KG1 (cell line): ENCODE measurements around the gene ABCA3.
A peak's percentile ranks its signal among the peaks of the same experiment; 100 is the strongest.
"Not testable (repeated sequence)": the region's sequence is repeated elsewhere in the genome, so short reads cannot be mapped to it uniquely, and the experiment has no call there.

Experiments
- DNase-seq: peaks from one replicate; lab custom pipeline; 2025; lab: John Stamatoyannopoulos, UW

The ABCA3 gene

DNA sequence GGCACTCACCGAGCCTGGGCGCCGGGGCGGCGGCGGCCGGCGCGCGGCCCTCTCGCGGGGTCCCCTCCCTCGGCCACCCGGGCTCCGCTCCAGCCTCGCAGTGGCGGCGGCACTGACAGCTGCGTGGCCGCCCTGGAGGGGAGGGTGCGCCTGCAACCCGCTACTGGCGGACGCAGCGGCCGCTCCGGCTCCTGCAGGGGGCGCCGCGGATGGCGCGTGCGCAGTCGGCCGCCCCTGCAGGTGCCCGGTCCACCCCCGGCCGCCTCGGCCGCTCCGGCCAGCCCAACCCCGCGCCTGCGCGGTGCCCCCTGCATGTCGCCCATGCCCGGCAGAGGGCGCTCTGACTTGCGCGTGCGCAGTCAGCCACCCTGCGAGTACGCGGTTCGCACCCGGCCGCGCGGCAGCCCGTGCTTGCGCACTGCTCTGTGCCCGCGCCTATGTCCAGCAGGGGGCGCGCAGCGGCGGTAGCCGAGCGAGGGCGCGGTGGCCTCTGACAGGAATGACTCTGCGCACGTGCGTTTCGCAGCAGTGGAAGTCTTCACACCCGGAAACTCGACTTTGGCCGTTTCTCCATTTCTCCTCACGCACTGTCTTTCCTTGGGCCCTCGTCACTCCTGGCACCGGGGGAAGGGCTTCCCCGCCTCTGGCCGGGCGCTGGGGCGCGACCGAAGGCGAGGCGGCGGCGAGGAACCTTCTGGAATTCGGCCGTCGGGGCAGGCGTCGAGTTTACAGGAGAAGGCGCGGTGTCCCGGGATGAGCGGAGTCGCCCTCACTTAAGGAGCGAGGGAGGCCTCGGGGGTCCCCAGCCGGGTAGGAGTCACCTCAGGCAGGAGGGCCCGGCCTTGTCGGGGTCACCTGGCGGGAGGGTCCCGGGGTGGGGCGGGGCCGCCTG is at the start of gene ABCA3:
Gene ABCA3, minus strand, starts transcription at position 165 of the 892 bp plus-strand sequence. CDS start 14,262 bp downstream, outside the sequence.
- peak; percentile 91 for DNase-seq

GRCh38 chr16:2388875-2389433 is 48.4 kb upstream of the ABCA3 start:
- DNase-seq = no peak

GRCh38 chr16:2388139-2388874 is 47.8 kb upstream of the ABCA3 start:
- no peak for DNase-seq

DNA sequence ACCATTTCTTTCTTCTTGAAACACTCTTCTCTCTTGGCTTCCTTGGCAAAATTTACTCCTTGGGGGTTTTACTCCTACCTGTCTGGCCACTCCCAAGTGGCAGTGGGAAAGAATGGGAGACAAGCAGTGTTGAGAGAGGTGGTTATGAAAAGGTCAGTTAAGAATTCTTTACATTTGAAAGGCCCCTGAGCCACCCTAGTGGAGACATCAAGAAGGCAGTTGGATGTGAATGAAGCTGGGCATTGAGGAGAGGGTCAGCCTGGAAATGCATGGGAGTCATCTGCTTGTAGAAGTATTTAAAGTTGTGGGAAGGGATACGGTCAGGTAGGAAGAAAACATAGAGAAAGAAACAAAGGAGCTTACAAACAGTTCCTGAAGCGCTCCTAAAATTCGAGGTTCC is 46.5 kb upstream of the ABCA3 start:
- no peak for DNase-seq

DNA sequence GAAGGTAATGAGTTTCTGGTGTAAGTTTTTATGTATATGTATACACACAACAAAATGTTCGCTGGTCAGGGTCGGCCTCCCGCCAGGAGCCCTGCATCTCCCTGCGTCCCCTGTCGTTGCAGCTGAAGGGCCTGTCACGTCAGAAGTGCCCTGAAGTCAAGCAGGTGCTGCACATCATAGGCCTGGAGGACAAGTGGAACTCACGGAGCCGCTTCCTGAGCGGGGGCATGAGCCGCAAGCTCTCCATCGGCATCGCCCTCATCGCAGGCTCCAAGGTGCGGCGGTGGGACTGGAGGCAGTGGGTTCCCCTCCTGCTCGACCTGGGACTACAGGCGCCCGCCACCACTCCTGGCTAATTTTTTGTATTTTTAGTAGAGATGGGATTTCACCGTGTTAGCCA is 45.5 kb upstream of the ABCA3 start:
- not testable (repeated sequence) for DNase-seq

GRCh38 chr16:2385190-2385836 is 44.8 kb upstream of the ABCA3 start:
- no peak for DNase-seq

DNA sequence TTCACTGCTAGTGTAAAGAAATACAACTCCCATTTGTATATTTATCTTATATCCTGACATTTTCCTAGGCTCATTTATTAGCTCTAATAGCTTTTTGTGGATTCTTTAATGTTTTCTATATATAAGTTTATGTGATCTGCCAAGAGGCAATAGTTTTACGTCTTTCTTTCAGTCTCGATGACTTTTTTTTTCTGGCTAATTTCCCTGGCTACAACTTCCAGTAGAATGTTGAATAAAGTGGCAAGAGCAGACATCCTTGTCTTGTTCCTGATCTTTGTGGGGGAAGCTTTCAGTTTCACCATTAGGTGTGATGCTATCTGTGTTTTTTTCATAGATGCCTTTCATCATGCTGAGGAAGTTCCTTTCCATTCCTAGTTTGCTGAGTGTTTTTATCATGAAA is 43.9 kb upstream of the ABCA3 start:
- no peak for DNase-seq

DNA sequence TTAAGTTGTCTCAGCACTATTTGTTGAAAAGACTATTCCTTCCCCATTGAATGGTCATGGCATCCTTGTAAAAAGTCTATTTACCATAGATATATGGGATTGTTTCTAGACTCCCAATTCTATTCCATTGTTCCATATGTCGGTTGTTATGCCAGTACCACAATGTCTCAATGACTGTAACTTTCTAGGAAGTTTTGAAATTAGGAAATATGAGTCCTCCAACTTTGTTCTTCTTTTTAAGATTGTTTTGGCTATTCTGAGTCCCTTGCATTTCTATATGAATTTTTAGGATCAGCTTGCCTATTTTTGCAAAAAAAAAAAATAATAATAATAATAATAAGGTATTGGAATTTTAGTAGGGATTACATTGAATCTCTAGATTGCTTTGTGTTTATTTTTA is 43.0 kb upstream of the ABCA3 start:
- no peak for DNase-seq

DNA sequence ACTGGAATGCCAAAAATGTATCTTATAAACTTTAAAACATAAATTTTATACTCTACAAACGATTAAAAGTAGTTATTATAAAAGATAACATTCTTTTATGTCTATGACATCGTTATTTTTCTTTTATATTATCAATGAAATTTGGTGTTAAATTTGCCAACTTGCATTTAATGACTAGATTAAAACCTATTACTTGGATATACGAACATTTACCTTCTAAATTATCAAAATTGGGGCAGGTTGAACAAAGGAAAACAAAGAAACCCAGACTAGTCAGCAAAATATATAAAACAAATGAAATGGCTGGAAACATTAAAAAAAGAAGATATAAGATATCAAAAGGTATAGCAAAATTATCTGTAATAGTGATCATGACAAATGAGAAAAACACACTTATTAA is 34.1 kb upstream of the ABCA3 start:
- DNase-seq = no peak

DNA sequence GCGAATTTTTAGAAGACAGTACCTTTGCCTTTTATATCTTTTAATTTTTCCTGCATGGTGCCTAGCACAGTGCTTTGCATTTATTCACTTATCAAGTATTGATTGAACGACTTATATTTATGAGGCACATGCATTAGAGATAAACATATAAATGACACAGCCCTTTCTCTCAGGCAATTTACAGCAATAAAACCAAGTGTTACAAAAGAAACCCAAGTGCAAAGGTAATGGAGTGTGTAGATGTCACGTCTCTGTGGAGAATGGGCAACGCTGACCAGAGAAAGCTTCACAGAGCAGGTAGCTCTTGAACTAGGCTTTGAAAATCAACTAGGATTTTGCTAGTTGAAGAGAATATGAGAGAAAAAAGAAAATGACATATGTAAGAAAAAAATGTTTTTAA is 32.6 kb upstream of the ABCA3 start:
- DNase-seq = no peak

DNA sequence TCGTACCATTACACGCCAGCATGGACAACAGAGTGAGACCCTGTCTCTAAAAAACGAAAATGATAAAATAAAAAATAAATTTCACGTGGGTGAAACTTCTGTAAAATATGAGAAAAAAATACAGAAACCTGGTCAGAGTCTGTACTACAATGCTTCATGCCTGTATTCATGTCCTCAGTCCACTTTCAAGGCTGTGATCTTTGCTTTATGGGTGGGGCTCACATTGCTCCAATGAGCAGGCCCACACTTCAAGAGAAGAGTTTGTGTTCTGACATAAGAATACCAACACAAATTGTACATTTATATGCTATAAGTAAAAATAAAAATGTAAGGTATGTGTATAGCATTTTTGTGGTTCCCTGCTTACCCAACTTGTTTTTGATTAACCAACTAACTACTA is 32.2 kb upstream of the ABCA3 start:
- no peak for DNase-seq

- no peak for DNase-seq
These were observed 30.9 kb upstream of the ABCA3 start for GRCh38 chr16:2371421-2371820.

DNA sequence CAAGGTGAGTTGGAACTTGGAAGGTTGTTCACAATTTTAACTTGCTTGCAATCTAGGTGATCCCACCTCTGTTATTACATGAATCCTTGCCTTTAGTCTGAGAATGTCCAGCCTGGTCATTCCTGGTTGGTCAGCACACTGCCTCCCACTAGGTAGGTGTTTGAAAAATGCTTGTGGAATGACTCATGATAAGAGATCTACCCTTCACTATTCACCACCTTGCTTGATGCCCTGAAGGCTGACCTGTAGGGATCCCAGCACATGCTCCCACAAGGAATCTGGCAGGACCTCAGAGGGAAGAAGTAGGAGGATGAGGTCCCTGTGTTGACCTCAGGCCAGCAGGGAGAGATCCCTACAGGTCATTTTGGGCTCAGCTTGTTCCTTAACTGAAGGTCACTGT is 30.2 kb upstream of the ABCA3 start:
- no peak for DNase-seq

DNA sequence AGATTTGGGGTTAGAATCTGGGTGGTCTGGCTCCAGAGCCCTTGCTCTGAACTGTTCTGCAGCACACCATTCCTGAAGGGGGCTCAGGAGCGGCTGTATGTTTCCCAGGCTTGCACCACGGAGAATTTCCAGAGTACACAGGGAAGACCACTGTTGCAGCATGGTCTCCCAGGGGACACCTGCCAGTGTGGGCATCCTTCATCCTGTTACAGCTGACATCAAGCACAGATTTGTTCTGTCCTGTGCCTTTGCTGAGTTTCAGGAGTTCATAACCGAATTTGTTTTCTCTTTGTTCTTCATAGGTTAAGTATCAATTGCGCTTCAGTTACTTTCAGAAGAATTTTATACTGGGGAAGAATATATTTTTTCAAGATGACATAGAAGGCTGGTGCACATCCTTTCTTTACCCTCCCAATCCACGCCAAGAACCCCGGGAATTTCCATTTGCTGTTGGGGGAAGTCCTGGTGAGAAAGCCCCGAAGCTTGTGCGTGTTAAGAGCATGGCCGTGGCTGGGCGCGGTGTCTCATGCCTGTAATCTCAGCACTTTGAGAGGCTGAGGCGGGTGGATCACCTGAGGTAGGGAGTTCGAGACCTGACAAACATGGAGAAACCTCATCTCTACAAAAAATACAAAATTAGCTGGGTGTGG is 26.3 kb upstream of the ABCA3 start:
- no peak for DNase-seq

DNA sequence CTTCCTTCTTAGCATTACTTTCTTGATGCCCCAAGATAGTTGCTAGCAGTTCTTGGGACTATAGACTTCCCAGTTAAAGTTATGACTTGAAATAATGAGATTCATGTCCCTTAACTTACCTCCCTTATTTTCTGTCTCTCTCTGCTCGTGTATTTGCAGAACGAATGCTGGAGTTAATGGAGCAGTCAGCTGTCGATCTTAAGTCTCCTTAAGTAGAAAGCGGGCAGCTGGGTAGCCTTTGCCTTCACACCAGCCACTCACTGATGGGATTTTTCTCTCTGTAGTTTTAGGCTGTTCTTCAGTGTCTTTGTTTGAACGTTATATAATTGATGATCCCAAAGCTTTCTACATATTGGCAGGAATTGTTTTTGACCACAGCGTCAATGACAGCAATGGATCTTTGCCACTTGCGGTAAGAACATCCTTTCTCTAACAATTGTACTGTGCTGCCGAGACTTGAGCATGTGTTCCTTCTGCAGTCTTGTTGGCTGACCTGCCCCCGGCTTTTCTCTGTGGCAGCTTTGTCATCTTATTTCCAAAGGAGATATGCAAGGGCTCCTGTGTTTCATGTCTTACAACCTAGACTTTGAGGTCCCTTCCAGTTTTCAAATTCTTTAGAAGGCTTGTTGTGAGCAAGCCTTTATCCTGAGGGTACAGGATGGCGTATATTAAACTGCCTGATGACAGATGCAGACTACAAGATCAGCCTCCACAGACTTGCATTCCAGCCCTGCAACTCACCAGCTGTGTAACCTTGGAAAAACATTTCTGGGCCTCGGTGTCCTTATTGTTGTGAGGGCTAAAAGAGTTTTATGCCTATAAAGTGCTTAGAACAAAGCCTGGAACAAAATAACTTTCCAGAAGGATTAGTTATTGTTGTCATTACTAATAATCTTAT is 25.1 kb upstream of the ABCA3 start:
- DNase-seq = no peak

DNA sequence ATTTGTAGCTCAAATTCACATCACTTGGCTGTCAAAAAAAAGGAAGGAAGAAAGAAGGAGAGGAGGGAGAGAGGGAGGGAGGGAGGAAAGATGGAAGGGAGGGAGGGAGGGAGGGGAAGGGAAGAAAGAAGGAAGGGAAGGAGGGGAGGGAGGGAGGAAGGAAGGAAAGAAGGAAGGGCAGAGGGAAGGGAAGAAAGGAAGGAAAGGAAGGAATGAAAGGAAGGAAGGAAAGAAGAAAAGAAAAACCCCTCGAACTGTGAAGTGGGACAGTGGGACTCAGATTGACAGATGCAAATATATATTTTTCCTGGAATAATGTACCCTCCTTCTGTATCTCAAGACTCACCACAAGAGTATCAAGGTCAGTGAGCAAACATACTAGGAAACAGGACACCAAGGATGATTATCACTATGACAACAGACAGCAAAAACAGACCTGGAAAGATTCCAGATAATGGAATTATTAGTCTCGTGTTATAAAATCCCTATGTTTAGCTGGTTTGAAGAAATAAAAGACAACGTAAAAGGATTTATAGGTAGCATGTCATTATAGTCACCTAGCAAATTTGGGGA is 24.2 kb upstream of the ABCA3 start:
- no peak for DNase-seq

- no peak for DNase-seq
These were observed 21.7 kb upstream of the ABCA3 start for GRCh38 chr16:2362218-2362617.

GRCh38 chr16:2361129-2361528 is 20.6 kb upstream of the ABCA3 start:
- no peak for DNase-seq

DNA sequence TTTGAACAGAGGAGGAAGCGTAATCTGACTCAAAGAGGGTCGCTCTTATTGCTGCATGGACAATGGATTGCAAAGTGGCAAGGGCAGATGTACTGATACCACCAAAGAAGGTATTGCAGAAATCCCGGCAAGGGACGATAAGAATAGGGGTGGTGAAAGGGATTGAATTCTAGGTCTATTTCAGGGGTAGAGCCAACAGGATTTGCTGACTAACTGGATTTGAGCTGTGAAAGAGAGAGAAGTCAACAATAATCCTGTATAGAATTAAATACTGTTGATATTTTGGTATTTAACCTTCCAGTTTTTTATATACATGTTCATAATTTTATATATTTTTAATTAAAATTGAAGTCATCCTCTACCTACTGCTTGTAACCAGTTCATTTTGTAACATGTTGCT is 19.4 kb upstream of the ABCA3 start:
- DNase-seq = no peak

DNA sequence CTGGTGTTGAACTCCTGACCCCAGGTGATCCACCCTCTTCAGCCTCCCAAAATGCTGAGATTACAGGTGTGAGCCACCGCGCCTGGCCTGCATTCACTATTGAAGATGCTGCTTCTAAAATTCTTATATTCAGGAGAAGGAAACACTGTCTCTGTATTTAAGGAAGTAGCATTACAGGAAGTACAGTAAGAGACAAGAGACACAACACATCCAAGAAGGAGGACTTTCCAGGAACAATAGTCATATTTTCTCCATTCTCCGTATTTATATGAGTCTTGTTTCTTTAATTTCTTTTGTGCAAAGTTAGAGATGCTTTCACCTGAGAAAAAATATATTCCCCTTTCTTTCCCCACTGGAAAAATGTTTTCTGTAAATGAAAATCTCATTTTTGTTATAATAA is 18.3 kb upstream of the ABCA3 start:
- DNase-seq = no peak

DNA sequence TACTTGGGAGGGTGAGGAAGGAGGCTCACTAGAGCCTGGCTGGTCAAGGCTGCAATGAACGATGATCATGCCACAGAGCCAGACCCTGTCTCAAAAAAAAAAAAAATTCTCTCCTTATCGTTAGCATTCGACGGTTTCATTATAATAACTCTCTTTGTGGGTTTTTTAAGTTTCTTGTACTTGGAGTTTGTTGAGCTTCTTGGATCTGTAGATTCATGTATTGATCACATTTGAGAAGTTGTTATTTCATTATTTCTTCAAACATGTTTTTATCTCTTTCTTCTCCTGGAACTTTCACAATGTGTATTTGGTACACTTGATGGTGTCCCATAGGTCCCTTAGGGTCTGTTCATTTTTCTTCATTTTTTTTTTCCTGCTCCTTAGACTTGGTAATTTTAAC is 16.8 kb upstream of the ABCA3 start:
- DNase-seq = no peak
